ENCODE data around the gene FAM222A. TPM values are rescaled to one million over a fixed set of nuclear protein-coding genes. Genes with fewer than 3 reads are reported as not detected.
A peak's percentile ranks its signal among the peaks of the same experiment; 100 is the strongest.

Gene FAM222A
- total RNA-seq (2012; rRNA removed) = under 0.01 and 0.44 TPM in 2 replicates

DNA sequence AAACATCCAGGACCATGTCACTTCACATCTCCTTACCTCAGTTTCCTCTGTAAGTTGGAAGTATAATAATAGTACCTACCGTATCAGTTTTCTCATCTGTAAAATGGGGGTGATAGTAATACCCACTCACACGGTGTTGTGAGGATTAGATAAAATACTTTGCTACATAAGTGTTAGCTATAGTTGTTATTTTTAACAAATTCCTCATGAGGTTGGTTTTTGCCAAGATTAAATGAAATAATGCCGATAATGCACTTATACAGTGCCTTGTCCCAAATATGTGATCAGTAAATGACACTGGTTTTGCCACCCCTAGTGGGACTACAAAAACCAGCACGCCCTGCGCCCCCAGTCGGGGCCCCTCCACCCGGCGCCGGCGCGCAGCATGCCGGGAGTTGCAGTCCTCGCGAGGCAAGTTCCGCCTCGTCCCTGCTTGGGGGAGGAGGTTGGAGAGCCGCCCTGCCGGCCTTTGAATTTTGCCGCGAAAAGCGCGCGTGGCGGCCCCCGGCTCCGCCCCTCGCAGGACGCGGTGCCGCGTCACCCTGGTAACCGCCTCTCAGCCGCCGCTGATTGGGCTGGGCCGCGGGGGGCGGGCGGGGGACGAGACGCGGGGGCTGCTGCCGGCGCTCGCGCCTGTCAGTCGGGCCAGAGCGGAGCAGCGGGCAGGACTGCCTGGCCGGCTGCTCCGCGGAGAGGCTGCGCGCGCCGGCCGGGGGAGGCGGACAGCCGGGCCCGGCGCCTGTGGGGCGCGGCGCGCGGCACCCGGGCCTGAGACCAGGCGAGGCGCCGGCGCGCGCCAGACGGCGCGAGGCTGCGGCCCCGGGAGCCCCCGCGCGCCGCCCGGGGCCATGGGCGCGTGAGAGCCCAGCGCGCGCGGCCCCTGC, at the start of gene FAM222A:
TSS of gene FAM222A (plus strand) at position 639 of the 884 bp plus-strand sequence. CDS start 30,322 bp downstream, outside the sequence.
- peak within 1 kb of the TSS; percentile 68 for H3K4me3 ChIP-seq (ENCODE audit: low read length)
- H3K36me3 ChIP-seq (ENCODE audit: insufficient read depth, low read length) = no peaks in the 10 kb centered on the region
- peak within 1 kb of the TSS; percentile 89 for H3K4me2 ChIP-seq (ENCODE audit: low read length)
- no peaks in the 10 kb centered on the region for H3K9me3 ChIP-seq (replicated peaks; ENCODE audit: low read length)
- no peak within 1 kb of the TSS for H3K9ac ChIP-seq (ENCODE audit: low read depth, low read length)
- peaks cover 54% of the 10 kb centered on the region for H3K27me3 ChIP-seq (ENCODE audit: control insufficient read depth, insufficient read depth, low read length)
- peaks cover 11% of the 10 kb centered on the region for H3K4me1 ChIP-seq (ENCODE audit: control insufficient read depth, insufficient read depth, low read length)

DNA sequence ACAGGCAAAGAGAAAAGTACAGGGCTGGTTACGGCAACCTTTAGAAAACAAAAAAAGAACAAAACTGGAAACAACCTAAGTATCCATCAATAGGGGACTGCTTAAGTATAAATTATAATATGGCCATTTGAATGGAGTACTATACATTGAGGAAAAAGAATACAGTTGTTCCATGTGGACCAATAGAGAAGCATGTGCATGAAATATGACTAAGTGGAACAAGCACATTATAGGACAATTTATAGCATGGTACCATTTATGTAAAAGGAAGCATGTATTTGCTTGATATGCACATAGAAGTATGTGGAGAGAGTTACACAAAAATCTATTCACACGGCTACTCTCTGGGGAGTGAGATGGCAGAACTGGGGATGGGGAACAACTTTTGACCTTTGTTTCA, 49.2 kb upstream of the FAM222A start:
- no peak overlapping the region for H3K4me3 ChIP-seq (ENCODE audit: low read length)
- no peak overlapping the region for H3K4me2 ChIP-seq (ENCODE audit: low read length)
- no peaks in the 10 kb centered on the region for H3K36me3 ChIP-seq (ENCODE audit: insufficient read depth, low read length)
- H3K9ac ChIP-seq (ENCODE audit: low read depth, low read length) = no peak overlapping the region
- H3K9me3 ChIP-seq (replicated peaks; ENCODE audit: low read length) = no peaks in the 10 kb centered on the region
- H3K27me3 ChIP-seq (ENCODE audit: control insufficient read depth, insufficient read depth, low read length) = peaks cover 36% of the 10 kb centered on the region
- no peaks in the 10 kb centered on the region for H3K4me1 ChIP-seq (ENCODE audit: control insufficient read depth, insufficient read depth, low read length)

DNA sequence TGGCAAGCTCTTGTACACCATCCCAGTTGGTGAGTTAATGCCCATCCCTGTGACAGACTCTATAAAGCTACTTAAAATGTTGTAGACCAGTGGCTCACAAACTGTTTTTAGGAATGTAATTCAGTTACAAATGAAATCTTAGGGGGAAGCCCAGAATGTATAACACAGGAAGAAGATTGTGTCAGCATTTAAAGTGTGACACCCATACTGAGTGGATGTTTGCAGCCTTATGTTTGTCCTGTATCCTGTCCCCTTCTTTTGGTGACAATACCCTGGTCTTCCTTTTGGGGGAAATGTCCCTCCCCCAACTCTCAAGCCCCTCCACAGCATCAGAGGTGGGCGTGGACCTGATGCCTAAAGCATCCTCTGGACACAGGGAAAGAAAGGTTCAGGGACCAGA, 47.6 kb upstream of the FAM222A start:
- H3K4me3 ChIP-seq (ENCODE audit: low read length) = no peak overlapping the region

DNA sequence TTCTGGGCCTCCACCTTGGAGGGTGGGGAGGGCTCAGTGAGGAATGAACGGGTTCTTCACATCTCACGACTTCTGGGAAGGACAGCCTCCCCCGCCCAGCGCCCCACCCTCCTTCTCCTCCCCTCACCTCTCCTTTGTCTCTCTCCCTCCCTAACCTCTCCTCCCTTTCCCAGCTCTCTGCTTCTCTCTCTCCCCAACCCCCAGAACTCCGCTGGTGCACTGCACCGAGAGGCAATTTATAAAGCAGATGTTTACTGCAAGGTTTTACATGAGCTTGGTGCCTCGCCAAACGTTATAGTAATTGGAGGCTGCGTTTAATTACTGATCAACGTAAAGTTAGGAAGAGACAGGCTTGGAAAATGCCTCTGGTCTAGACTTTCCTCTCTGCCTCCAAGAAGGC, 42.9 kb upstream of the FAM222A start:
- Histone ChIP-seq H3K9me3 (replicated peaks; ENCODE audit: low read length) (no peaks in the 10 kb centered on the region), H3K4me2 (ENCODE audit: low read length) (no peak overlapping the region), H3K9ac (ENCODE audit: low read depth, low read length) (no peak overlapping the region), H3K4me3 (ENCODE audit: low read length) (no peak overlapping the region), H3K27me3 (ENCODE audit: control insufficient read depth, insufficient read depth, low read length) (peaks cover 65% of the 10 kb centered on the region), H3K36me3 (ENCODE audit: insufficient read depth, low read length) (no peaks in the 10 kb centered on the region), H3K4me1 (ENCODE audit: control insufficient read depth, insufficient read depth, low read length) (no peaks in the 10 kb centered on the region)

More for the DNA sequence above, 47.6 kb upstream of the FAM222A start:
- no peak overlapping the region for H3K4me2 ChIP-seq (ENCODE audit: low read length)
- H3K9ac ChIP-seq (ENCODE audit: low read depth, low read length) = no peak overlapping the region
- no peaks in the 10 kb centered on the region for H3K9me3 ChIP-seq (replicated peaks; ENCODE audit: low read length)
- H3K36me3 ChIP-seq (ENCODE audit: insufficient read depth, low read length) = no peaks in the 10 kb centered on the region
- peaks cover 49% of the 10 kb centered on the region for H3K27me3 ChIP-seq (ENCODE audit: control insufficient read depth, insufficient read depth, low read length)
- H3K4me1 ChIP-seq (ENCODE audit: control insufficient read depth, insufficient read depth, low read length) = no peaks in the 10 kb centered on the region

DNA sequence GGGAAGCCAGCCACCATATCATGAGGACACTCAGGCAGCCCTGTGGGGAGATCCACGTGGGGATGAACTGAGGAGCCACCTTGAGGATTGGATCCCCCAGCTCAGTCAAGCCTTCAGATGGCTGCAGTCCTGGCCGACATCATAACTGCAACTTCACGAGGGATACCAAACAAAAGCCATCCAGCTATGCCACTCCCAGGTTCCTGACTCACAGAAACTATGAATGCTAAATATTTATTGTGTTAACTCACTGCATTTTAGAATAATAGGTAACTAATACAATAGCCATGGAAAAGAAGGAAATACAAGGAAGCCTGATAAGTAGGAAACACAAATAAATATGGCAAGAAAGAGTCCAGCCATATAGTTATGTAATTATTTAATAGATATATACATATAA, 42.1 kb upstream of the FAM222A start:
- Histone ChIP-seq H3K9me3 (replicated peaks; ENCODE audit: low read length) (no peaks in the 10 kb centered on the region), H3K4me3 (ENCODE audit: low read length) (no peak overlapping the region), H3K4me2 (ENCODE audit: low read length) (no peak overlapping the region), H3K4me1 (ENCODE audit: control insufficient read depth, insufficient read depth, low read length) (no peaks in the 10 kb centered on the region), H3K27me3 (ENCODE audit: control insufficient read depth, insufficient read depth, low read length) (peaks cover 65% of the 10 kb centered on the region), H3K9ac (ENCODE audit: low read depth, low read length) (no peak overlapping the region), H3K36me3 (ENCODE audit: insufficient read depth, low read length) (no peaks in the 10 kb centered on the region)

DNA sequence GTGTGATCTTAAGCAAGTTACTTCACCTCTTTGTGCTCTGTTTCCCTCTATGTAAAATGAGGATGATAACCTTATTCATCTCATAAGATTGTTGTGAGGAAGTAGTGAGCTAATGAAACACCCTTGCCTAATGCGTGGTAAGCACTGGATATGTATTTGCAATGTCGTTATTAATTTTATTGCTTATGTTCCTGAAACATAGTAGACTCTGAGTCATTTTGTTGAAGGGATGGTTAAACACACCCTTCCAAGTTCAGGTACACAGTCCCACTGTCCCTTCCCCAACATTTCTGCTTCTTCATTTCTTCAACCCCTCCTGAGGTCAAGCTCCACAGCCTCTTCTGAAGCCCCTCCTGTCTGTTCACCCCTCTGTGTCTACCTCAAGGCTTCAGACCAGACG, 40.2 kb upstream of the FAM222A start:
- Histone ChIP-seq H3K9me3 (replicated peaks; ENCODE audit: low read length) (no peaks in the 10 kb centered on the region), H3K36me3 (ENCODE audit: insufficient read depth, low read length) (no peaks in the 10 kb centered on the region), H3K4me3 (ENCODE audit: low read length) (no peak overlapping the region), H3K27me3 (ENCODE audit: control insufficient read depth, insufficient read depth, low read length) (peaks cover 67% of the 10 kb centered on the region), H3K9ac (ENCODE audit: low read depth, low read length) (no peak overlapping the region), H3K4me2 (ENCODE audit: low read length) (no peak overlapping the region), H3K4me1 (ENCODE audit: control insufficient read depth, insufficient read depth, low read length) (no peaks in the 10 kb centered on the region)

DNA sequence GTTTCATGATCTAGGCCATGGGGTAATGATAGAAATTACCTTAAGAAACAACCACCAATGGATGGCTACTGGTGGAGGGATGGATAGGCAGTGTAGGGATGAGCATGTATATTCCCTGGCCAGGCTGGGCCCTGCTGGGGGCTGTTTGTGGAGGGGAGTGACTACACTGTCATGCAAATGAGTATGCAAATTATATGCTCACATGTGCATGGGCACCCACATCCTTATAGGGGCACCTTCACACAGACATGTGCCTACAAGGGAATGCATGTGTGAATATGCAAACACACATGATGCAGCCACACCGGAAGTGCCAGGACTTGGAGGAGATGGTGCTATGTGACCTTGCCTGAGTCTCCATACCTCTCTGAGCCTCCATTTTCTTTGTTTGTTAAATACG, 39.7 kb upstream of the FAM222A start:
- Histone ChIP-seq H3K27me3 (ENCODE audit: control insufficient read depth, insufficient read depth, low read length) (peaks cover 71% of the 10 kb centered on the region), H3K9me3 (replicated peaks; ENCODE audit: low read length) (no peaks in the 10 kb centered on the region), H3K4me1 (ENCODE audit: control insufficient read depth, insufficient read depth, low read length) (no peaks in the 10 kb centered on the region), H3K4me3 (ENCODE audit: low read length) (no peak overlapping the region), H3K36me3 (ENCODE audit: insufficient read depth, low read length) (no peaks in the 10 kb centered on the region), H3K4me2 (ENCODE audit: low read length) (no peak overlapping the region), H3K9ac (ENCODE audit: low read depth, low read length) (no peak overlapping the region)

DNA sequence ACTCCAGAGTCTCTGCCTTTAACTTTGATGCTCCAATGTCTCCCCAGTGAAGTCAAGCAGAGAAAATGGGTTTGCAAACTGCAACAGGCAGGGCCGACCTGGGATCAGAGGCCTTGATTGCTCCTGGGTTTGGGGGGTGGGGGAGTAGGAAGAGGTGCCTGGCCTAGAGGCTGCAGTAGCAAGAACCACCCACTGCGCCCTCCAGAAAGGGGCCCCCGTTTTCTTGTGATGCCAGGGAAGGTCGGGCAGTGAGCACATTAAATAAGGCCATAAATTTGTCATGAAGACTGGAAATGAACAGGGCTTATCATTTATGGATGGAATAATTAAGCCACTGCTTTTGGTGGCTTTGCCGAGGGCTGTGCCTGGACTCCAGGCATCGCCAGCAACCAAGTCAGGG, 38.2 kb upstream of the FAM222A start:
- no peaks in the 10 kb centered on the region for H3K9me3 ChIP-seq (replicated peaks; ENCODE audit: low read length)
- no peak overlapping the region for H3K9ac ChIP-seq (ENCODE audit: low read depth, low read length)
- peaks cover 70% of the 10 kb centered on the region for H3K27me3 ChIP-seq (ENCODE audit: control insufficient read depth, insufficient read depth, low read length)
- H3K36me3 ChIP-seq (ENCODE audit: insufficient read depth, low read length) = no peaks in the 10 kb centered on the region
- H3K4me2 ChIP-seq (ENCODE audit: low read length) = no peak overlapping the region
- no peak overlapping the region for H3K4me3 ChIP-seq (ENCODE audit: low read length)
- H3K4me1 ChIP-seq (ENCODE audit: control insufficient read depth, insufficient read depth, low read length) = no peaks in the 10 kb centered on the region

DNA sequence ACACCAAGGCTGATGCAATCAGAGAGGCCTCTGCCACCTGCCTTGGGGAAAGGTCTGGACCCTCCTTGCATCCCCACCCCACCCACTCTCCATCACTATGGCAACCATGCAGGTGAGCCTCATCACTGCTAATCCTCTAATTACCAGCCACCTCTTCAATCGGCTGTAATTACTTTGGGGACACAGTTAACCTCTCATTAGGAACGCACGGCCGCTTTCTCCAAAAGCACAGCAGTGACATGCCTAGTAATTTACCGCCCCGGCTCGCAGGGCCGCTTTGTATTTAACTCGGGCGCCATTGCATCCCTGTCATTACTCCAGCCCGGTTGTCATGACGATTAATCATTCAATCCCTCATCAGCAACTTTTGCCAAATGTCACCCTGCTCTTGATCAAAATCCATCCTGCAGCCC, 36.3 kb upstream of the FAM222A start:
- no peaks in the 10 kb centered on the region for H3K4me1 ChIP-seq (ENCODE audit: control insufficient read depth, insufficient read depth, low read length)
- no peak overlapping the region for H3K4me3 ChIP-seq (ENCODE audit: low read length)
- no peak overlapping the region for H3K4me2 ChIP-seq (ENCODE audit: low read length)
- peaks cover 57% of the 10 kb centered on the region for H3K27me3 ChIP-seq (ENCODE audit: control insufficient read depth, insufficient read depth, low read length)
- H3K9me3 ChIP-seq (replicated peaks; ENCODE audit: low read length) = no peaks in the 10 kb centered on the region
- no peak overlapping the region for H3K9ac ChIP-seq (ENCODE audit: low read depth, low read length)
- H3K36me3 ChIP-seq (ENCODE audit: insufficient read depth, low read length) = no peaks in the 10 kb centered on the region

DNA sequence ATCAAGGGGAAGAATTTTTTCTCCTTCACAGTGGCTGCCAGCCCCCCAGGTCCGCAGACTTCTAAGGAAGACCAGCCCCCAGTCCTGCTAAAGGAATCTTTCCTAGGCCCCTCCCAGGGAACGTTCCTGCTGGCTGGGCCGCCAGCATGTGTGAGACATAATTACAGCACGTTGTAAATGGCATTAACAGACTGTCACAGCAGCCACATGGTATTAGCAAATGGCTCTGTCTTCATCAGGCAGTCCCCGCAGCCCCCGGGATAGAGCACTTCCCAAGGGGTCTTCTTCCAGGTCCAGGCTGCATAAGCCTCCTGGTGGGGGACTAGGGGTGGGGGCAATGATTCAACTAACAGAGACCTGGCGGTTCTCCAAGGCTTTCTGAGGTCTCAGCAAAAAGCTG, 34.9 kb upstream of the FAM222A start:
- no peak overlapping the region for H3K4me2 ChIP-seq (ENCODE audit: low read length)
- H3K9me3 ChIP-seq (replicated peaks; ENCODE audit: low read length) = no peaks in the 10 kb centered on the region
- H3K27me3 ChIP-seq (ENCODE audit: control insufficient read depth, insufficient read depth, low read length) = peaks cover 57% of the 10 kb centered on the region
- no peak overlapping the region for H3K4me3 ChIP-seq (ENCODE audit: low read length)
- H3K9ac ChIP-seq (ENCODE audit: low read depth, low read length) = no peak overlapping the region
- H3K36me3 ChIP-seq (ENCODE audit: insufficient read depth, low read length) = no peaks in the 10 kb centered on the region
- no peaks in the 10 kb centered on the region for H3K4me1 ChIP-seq (ENCODE audit: control insufficient read depth, insufficient read depth, low read length)

DNA sequence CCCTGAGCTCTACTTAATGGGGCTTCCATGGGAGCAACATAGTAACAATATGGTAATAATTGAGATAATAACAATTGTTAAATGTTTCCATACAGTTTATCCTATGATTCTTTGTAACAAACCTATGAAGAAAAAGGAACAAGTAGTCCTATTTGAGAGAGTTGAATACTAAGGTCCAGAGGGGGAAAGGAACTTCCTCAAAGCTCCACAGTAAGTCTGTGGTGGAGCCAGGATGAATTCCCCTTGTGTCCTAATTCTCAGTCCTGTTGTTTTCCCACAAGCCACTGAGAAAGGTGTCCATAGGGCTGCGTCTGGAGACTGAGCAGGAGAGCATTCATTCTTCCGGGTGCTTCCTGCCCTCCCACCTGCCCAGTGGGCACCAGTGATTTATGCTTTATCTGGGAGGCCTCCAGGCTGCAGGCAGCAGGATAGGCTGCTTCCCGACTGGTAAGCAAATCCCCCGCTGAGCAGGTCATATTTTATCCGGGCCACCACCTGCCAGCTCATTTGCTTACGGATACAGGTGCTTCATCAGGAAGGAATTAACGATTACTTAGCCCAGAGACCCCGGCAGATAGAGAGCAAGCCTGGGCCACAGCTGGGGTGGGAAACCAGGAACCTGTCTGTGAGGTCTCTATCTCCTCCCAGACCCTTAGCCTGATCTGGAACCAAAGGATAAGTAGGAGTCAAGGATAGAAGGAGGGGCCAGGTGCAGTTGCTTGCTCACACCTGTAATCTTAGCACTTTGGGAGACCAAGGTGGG, 33.9 kb upstream of the FAM222A start:
- Histone ChIP-seq H3K36me3 (ENCODE audit: insufficient read depth, low read length) (no peaks in the 10 kb centered on the region), H3K9ac (ENCODE audit: low read depth, low read length) (no peak overlapping the region), H3K4me2 (ENCODE audit: low read length) (no peak overlapping the region), H3K4me3 (ENCODE audit: low read length) (no peak overlapping the region), H3K9me3 (replicated peaks; ENCODE audit: low read length) (no peaks in the 10 kb centered on the region), H3K27me3 (ENCODE audit: control insufficient read depth, insufficient read depth, low read length) (peaks cover 59% of the 10 kb centered on the region), H3K4me1 (ENCODE audit: control insufficient read depth, insufficient read depth, low read length) (no peaks in the 10 kb centered on the region)
